Retinal pigment epithelial cell (primary cell): ENCODE data around the gene NGRN.
"Not testable (repeated sequence)": the region's sequence is repeated elsewhere in the genome, so short reads cannot be mapped to it uniquely, and the experiment has no call there.

ENCODE experiments used
- DNase-seq: peaks from one replicate; pipeline ENCODE4 v3.0.0-alpha.2; 2010; ENCODE audit warnings: low read depth
- H3K4me3 ChIP-seq: 2 replicates; pipeline ENCODE4 v1.5.1; 2011; ENCODE audit warnings: mild to moderate bottlenecking, low read length, control low read depth, moderate library complexity
- CTCF ChIP-seq: conservative IDR thresholded peaks from 2 replicates; pipeline ENCODE4 v1.5.1; 2011; ENCODE audit warnings: low read depth, low read length, control low read depth, inconsistent platforms

The NGRN gene

GRCh38 chr15:90287946-90288345 lies 22.5 kb downstream of the NGRN start:
- H3K4me3 ChIP-seq, result no peak overlapping the region
- TF ChIP-seq CTCF, result no peak

GRCh38 chr15:90291679-90292356 lies 26.3 kb downstream of the NGRN start:
- no peak for TF ChIP-seq CTCF
- no peak overlapping the region for H3K4me3 ChIP-seq
- DNase-seq, result no peak

More at GRCh38 chr15:90287946-90288345, 22.5 kb downstream of the NGRN start:
- DNase-seq, result no peak

GRCh38 chr15:90293040-90293810 lies 27.8 kb downstream of the NGRN start:
- not testable (repeated sequence) for DNase-seq, H3K4me3 ChIP-seq

GRCh38 chr15:90294159-90294558 lies 28.7 kb downstream of the NGRN start:
- TF ChIP-seq CTCF, result no peak
- DNase-seq, result no peak
- no peak overlapping the region for H3K4me3 ChIP-seq

More at GRCh38 chr15:90293040-90293810, 27.8 kb downstream of the NGRN start:
- peak; percentile 80 for TF ChIP-seq CTCF

- no peak for DNase-seq
- TF ChIP-seq CTCF, result no peak
- H3K4me3 ChIP-seq, result no peak overlapping the region
Measured at GRCh38 chr15:90294601-90295269, 29.3 kb downstream of the NGRN start.

- no peak for DNase-seq
- TF ChIP-seq CTCF, result no peak
Measured at GRCh38 chr15:90295270-90295648, 29.8 kb downstream of the NGRN start.

GRCh38 chr15:90296316-90296884 lies 30.9 kb downstream of the NGRN start:
- not testable (repeated sequence) for DNase-seq, H3K4me3 ChIP-seq

More at GRCh38 chr15:90295270-90295648, 29.8 kb downstream of the NGRN start:
- H3K4me3 ChIP-seq, result no peak overlapping the region
